Fibroblast of peridontal ligament (primary cell): Measurements from ENCODE around the gene NPHP4.

ENCODE experiments used
- DNase-seq: peaks from one replicate; pipeline ENCODE4 v3.0.0-alpha.2; 2010; ENCODE audit errors: extremely low read depth

The NPHP4 gene

DNA sequence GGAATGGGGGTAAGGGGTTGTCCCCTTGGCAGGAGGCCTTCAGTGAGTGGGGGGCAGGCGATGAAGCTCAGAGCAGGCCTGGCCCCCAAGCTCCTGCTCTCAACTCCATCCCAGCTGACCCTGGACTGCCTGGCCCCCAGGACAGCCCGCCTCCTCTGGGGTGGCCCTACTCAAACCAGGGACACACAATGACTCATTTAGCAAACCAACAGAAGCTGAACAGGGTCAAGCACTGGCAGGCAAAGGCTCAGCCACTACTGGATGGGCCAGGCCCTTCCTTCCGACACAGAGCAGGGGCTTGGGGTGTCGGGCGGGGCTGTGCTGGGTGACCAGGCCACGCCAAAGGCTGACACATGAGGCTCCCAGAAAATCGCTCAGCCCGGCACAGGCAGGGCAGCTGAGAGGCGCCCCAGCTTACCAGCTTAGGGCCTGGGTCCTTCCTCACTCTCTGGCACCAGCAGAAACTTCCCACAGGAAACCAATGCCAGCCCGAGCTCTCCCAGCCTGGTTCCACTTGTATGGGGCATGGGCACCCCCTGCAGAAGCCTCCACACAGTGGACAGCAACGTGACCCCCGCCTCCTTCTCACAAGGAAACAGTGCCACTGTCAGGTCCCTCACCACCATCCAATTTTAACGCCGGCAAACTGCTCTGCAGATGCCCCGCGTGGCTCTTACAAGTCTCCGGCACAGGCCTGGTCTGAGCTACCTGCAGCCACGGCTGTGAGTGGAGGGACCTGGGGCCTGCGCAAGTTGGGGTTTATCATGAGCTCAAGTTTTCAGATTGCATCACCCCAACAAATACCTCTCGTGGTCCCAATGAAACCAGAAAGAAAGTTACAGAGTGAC is 114.3 kb downstream of the NPHP4 start:
- no peak for DNase-seq

DNA sequence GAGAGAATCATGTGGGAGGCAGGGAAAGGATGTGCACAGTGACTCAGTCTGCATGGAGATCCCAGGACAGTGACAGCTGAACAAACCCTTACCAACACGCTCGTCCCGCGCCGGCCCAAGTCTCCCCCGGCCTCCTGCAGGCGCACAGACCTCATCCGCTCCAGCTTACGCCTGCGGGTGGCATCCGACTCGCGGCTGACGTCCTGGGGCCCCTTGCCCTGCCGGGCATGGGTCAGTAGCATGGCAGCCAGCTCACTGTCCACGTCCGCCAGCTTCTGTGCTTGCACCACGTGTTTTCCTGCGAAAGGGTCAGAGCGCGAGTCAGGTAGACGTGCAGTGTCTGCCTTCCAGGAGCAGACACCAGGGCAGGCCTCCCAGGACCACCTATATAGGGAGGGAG is 115.2 kb downstream of the NPHP4 start:
- no peak for DNase-seq

DNA sequence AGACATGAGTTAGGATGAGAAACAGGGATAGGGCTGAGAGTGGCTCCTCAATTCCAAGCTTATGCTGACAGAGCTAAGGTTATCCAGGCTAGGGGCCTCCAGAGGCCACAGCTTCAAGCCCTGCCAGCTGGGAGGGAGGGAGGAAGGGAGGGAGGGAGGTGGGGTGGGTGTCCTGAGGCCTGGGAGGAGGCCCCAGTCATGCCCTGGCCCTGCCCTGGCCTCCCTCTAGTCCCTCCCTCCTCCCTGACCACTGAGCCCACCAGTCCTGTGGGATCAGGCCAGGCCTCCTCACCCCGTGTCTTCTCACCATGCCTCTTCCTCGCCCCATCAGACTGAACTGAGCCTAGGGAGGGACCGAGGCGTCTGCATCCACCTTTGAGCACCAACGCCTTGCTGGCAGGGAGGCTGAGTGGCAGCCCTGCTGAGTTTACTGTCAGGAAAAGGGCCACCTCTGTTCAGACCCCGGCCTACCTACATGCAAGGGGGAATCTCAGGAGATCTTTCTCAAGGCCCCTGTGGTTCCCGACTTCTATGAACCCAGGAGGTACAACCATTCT is 116.1 kb downstream of the NPHP4 start:
- DNase-seq = no peak

DNA sequence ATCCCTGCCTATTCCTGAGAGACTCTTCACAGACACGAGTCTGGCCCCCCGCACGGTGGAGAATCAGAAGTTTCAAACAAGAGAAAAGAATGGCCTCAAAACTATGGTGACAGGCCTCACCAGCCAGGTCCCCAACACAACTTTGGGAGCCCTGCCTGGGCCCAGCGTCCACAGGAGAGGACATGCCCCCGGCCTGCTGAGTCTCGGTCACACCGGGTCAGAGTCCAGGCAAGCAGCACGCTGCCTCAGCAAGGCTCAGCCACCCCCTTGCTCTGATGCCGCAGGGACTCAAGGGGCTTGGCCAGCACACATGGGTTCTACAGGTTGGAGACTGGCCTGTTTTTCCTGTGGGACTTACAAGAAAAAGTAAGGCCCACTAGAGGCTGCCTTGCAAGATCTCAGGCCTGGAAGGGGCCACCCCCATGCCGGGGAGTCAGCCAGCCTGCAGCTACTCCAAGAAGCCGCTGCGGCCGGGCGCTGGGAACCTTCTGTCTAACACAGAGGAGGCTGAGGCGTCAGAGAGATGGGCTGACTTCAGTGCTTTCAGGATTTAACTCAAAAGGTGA is 116.8 kb downstream of the NPHP4 start:
- DNase-seq = no peak

DNA sequence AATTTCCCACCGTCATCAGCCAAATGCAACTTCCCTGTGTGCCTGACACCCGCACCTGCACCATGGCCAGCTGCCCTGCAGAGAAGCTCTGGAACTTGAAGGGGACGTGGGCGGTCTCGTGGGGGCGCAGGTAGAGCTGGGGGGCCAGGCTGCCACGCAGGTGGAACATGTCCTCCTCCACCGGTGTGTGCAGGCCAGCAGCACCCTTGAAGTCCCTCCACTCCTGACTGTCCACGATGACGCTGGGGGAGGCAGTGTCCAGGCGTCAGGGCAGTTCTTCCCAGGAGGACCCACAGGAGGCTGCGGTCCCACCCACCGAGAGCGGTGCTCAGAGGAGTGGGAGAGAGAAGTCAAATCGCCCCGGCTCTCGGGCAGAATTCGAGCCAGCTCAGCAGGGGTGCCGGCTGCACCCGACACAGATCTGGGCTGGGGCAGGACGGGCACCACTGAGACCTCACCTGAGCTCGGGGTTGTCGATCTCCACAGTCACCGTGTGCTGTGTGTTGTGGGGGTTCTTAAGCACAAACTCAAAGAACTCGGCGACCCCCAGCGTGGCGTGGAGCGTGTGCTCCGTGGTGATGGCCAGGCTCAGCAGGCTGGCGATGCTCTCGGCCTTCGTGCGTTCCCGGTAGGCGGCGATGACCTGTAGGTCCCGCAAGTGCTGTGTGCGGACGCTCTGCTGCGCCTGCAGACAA is 117.7 kb downstream of the NPHP4 start:
- no peak for DNase-seq

DNA sequence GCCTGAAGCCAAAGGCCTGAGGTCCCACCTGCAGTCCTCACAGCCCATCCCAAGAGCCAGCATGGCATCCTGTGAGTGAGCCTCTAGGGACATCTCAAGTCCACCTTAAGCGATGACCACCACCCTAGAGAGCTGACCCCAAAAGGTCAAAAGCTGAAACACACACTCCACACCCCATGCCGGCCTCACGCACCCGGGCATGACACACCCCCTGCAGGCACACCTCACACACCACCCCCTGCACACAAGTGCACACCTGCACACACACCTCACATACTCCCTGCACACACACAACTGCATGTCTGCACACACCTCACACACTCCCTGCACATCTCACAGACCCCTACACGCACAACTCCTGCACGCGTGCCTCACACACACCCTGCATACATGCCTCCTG is 118.7 kb downstream of the NPHP4 start:
- no peak for DNase-seq

DNA sequence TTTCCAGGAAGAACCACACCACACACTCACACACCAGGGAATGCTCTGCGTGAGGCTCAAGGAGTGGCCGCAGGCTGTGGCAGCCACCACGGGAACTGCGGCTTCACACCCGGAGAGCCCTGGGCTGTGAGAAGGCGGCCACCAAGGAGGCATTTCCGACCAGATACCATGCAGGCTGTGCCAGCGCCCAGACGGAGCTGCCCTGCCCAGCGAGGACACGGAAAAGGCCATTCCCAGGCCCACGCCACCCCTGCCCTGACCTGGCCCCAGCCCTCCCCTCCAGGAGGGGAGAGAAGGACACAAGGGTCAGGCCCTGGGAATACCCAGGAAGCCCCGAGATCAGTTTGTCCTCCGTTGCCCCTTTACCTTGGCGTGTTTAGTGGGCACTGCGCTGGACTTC is 119.3 kb downstream of the NPHP4 start:
- no peak for DNase-seq

DNA sequence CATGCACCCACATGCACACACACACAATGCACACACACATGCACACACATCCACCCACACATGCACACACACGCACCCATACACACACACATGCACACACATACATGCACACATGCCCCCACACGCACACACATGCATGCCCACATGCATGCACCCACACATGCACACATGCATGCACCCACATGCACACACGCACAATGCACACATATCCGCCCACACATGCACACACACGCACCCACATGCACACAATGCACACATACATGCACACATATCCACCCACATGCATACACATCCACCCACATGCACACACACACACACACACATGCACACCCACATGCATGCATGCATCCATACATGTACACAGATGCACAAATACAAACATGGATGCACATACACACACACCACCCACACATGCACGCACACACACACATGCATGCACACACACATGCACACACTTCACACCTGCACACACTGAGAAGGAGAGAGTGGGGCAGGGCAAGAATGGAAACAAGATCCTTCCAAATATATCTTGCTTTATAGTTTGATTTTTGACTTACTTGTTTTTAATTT is 123.2 kb downstream of the NPHP4 start:
- no peak for DNase-seq

DNA sequence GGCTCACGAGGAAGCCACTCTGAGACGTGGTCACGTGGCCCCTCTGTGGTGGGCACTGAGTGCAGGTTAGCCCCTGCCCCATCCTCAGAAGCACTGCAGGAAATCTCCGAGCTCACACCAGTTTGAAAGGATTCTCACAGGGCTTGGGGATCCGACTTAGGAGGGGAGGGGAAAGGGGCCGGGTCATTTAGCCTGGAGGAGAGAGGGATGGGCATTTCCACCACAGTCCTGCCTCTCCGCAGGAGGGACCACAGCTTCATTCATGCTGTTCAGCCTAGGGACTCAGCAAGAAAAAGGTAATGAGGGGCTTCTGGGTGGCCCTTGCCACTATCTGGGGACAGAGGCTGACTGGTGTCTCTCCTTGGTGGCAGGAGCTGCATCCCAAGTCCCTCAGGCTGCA is 126.5 kb downstream of the NPHP4 start:
- DNase-seq = no peak

DNA sequence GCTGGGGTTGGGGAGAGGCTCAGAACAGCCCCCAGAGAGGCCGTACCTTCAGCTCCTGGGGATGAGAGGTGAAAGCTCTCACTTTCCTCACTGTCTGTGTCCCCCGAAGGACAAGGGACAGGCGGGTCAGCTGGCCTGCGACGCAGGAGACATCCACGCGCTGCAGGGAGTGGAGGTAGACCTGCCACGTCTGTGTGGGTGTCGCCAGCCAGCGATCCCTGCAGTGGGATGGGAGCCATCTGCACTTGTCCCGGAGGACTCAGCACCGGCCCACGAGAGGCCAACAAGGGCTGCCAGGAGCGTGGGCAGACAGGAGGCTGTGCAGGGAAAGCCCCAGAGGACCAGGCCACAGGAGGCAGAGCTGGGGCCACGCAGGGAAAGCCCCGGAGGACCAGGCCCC is 127.2 kb downstream of the NPHP4 start:
- no peak for DNase-seq

DNA sequence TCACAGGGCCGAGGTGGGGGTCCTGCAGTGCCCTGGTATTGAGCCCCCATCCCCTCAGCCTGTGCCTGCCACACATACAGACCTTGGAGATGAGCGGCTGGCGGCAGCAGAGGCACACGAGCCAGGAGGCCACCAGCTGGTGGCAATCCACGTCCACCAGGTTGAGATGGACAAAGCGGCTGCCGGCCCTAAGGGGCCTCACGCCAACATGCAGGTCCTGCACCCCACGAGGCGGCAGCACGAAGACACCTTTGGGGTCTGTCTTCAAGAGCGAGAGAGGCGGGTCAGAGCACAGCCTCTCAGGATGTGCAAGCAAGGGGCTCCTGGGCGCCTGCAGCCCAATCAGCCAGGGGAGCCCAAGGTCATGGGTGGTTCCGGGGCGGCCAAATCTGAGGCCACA is 128.0 kb downstream of the NPHP4 start:
- no peak for DNase-seq

DNA sequence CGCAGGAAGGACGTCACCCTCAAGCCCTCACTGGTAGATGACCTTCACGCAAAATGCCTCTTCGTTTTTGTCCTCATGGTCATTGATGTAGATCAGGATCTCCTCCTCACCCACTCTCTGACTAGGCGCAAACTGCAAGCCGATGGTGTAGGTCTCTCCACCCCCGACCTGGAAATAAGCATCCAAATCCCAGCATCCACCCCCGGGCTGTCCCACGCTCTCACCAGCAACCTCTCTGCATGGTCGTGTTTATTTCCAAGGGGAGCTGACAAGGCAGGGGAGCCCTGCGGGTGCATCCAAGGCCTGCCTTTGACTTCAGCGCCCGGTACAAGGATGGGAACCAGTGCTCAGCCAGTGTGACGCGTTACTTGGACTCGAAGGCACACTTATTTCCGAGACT is 129.0 kb downstream of the NPHP4 start:
- DNase-seq = no peak

DNA sequence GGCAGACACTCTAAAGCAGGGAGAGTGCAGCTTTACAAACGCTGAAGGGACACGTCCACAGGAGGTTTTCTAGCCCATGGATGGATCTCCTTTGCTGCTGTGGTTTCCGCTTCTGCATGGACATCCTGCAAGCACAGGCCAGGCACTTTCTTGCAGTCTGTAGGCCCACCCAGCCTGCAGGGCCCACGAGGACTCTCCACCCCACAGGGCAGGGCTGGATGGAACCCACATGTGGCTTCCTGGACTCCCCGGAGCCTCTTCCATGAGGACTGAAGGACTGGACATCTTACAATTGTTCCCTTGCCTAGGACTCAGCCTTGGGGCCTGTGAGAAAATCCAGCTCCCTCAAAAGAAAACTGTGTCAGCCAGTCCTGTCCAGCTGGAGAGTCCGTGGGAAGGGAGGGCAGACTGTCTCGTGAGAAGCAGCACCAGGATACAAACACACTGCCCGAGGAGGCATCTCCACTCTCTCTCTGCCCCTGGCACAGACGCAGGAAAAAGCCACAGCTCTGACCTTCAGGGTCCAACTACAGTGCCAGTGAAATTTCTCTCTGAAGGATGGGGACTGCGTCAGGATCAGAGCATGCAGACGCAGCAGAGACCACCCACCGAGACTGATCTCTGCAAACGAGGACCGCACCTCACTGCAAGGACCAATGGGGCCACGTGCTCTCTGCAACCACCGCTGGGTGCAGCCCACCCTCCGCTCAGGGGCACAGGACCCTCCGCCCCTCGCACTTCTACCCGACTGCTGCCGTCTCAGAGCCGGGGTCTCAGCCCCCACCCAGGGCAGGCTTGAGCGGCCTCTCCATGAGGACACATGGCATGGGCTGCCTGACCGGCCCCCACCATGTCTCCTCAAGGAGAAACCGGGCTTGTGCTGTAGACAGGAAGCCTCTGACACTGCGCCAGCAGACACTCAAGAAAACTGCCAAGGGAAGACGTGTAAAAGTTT is 130.1 kb downstream of the NPHP4 start:
- no peak for DNase-seq

DNA sequence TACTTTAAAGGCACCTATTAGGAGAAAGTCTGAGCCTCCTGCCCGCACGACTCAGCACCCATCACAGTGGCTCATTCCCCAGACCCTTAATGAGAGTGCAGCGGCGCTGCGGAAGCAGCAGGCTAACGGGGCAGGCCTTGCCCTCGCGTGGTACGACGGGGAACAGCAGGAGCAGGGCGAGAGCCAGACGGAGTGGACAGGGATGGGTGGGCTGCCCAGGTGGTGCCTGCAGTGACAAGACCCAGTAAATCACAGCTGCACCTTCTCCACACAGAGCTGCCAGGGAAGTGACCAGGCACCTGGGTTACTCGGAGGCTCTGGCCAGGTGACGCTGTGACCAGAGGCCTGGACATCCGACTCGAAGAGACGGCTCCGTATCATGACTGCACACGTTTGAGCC is 131.9 kb downstream of the NPHP4 start:
- no peak for DNase-seq

DNA sequence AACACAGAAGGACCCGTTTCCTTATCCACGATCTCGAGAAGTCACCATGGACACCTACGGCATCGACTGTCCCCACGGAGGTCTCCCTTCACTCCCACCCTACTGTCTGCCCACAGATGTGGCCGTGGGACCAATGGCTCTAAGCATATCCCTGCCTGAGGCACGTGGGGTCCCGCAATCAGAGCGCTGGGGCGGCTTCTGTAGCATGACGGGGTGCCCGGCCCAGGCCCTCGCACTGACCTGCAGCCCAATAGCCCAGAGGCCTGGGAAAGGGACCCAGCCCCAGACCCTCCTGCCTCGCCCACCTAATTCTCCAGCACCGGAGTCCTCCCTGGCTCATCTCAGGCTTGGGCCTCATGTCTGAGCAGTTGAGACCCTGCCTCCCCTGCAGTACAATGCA is 132.5 kb downstream of the NPHP4 start:
- DNase-seq = no peak

DNA sequence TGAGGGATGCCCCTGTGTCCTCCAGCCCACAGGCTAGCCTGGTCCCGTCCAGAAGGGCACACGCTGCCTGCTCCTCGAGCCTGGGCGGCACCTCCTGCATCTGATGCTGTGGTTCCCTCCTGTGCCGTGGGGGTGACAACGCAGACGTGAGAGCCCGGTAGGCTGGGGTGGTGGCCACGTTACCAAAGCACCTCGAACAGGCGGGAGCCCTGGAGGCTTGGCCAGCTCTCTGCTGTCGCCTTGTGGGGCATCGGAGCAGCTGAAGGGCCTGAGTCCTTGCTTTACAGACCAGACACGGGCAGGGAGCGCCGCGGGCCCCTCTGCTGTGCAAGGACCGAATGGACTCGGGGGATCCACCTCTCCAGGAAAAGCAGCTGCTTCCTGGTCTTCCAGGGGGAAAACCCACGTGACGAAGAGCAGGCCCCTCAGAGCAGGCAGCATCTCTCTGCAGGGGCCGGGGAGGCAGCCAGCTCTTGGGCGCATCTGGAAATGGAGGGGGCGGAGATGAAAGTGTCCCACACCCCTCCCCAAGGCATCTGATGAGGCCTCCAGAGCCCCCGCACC is 133.3 kb downstream of the NPHP4 start:
- DNase-seq = no peak

DNA sequence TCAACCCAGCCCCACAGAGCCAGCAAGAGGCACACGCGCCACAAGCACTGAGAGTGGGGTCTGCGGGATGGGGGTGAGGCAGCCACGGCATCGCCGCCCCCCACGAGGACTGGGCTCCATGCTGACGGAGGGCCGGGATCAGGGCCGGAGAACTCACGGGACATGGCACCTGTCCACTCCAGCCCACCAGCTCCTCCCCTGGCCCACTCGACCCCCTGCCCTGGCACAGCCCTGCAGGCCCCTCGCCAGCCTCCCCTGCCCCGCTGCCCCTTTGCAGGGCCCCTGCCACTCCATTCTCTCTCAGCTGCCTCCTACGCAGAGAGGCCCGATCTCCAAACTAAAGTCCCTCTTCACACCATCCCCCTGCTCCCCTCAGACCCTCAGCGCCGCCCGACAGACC is 134.0 kb downstream of the NPHP4 start:
- DNase-seq = no peak

DNA sequence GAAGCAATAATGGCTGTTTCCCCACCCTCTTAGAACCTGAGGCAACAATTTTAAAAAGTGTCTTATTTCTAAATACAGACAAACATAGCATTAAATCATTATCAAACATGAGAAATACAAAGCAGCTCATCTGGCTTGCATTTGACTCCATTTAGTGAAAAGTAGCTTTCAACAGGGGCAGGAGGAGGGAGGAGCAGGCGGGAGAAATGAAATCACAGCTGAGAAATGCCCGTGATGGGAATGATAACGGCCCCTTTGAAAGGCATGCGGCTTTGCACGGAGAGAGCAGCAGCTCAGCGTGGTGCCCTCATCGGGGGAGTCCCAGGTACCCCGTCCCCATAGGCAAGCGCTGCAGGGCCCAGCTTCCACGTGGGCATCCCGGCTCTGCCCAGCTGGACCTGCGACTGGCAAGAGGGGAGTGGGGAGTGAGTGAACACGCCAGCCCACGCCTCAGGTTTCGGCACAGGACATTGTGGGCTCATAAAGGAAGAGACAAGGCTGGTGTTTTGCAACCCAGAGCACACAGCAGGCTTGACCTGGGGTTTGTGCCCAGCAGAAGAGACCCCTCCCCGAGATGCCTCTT is 134.6 kb downstream of the NPHP4 start:
- DNase-seq = no peak

DNA sequence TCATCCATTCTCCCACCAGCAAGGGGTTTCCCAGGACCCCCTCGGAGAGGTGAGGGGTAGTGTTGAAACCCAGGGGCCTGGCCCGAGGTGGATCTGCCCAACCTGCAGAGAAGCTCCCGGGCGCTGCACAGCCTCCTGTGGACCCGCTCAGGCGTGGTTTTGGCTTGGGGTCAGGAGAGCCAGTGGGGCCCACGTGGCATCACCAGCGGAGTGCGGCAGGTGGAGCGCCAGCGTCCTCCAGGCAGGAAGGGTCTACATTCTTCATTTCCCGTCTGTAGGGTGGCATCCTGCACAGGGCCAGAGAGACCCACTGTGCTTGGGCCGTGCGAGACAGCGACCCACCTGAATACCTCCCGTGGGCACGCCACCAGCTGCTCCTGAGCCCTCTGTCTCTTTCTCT is 135.2 kb downstream of the NPHP4 start:
- DNase-seq = no peak

DNA sequence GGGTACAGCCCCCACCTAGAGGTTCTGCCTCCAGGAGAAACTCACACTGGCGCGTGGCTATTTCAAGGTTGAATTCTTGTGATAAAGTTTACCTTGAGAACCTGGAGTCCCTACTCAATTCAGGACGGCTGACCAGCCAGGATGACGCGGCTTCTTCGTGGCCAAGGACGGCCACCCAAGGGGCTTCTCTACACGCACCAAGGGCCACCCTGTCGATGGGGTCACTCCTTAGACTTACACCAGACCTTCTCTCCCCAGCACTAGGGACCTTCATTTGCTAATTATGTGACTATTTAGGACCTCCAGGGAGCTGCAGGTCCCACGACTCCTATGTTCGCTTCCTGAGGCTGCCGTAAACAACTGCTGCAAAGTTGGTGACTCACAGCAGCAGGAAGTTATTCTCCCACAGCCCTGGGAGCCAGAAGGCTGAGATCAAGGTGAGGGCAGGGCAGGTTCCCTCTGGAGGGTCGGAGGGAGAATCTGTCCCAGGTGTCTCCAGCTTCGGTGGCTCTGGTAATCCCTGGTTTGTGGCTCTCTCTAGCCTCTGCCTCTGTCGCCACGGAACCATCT is 135.9 kb downstream of the NPHP4 start:
- DNase-seq = no peak
